ENCODE results near the gene ACSM5.
"Not testable (repeated sequence)": the region's sequence is repeated elsewhere in the genome, so short reads cannot be mapped to it uniquely, and the experiment has no call there.

Gene ACSM5

DNA sequence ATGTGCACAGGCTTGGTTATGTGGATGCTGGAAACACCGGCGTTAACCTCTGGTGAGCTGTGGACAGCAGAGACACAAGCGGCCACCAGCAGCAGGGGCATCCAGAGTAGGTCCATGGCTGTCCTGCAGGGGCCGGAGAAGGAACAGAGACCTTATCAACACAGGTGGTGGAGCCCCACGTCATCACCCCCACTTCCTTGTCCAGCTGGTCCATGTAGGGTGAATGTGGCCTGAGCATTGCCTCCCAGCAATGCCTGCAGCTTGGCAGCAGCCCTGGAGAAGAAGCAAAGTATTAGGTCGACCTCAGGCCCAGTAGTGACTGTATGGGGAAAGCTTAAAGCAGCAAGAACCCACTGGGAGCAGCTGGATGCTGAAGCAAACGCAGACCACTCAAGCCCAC is 10.1 kb upstream of the ACSM5 start:
- no peak for DNase-seq (ENCODE audit: low spot score)

DNA sequence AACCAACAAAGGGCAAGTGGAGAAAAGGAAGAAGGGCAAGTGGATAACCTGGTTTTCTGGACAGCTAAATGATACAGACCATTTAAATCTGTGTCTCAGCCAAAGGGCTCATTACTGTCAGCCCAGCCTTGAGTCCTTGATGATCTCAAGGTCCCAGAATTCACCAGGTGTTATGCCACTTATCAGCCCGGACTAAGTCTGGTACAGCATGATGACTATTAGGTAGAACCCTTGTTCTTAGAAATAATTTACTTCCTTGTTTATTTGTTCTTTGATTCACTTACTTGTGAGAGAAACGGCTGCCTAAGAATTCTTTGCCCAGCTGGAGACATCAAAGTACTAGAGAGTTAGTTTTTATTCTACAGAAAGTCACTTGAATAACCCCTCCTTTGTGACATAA is 8.3 kb upstream of the ACSM5 start:
- DNase-seq (ENCODE audit: low spot score) = no peak

DNA sequence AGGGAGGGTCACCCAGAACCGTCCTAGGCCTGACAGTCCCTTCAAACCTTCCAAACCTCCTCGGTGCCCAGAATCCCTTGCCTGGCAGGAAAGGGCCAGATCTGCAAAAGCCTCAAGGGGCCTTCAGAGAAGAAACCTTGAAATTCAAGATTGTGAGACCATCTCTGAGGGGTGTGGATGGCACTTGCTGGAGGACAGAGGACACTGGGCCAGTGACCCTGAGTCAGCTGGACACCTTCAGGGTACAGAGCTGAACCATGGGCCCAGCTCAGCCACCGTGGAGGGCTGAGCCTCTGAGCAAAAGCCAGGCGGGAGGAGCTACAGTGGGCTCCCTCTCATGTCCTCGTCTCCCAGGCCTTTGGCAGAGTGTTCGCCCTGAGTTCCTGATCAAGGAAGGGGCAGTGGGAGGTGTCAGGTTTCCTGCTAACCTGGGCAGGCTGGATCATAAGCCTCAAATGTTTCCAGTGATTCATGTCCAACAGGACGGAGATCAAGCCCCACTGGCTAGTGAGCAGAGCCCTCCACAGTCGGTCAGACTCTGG is 7.8 kb upstream of the ACSM5 start:
- no peak for DNase-seq (ENCODE audit: low spot score)

GRCh38 chr16:20402651-20403050 is 6.7 kb upstream of the ACSM5 start:
- DNase-seq (ENCODE audit: low spot score) = no peak

DNA sequence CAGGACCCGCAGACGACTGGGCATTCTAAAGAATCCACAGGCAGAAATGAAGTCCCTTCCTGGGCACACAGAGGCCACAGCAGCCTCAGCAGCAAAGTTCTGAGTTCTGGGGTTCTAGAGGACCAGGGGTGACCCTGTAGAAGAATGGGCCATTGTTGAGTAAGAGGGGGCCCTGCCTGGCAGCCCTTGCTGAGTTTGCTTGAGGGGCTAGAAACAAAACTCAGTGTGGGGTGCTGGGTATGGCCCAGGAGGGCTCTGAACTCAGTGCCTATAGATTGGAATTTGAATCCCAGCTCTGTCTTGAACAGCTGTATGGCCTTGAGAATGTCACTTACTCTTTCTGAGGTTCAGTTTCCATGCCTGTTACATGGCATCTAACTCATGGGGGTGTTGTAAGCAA is 4.7 kb upstream of the ACSM5 start, which contains the start of gene PDILT:
TSS of gene PDILT (minus strand) at position 101 of the 400 bp plus-strand sequence. CDS start 5,437 bp downstream, outside the sequence.
- no peak for DNase-seq (ENCODE audit: low spot score)

GRCh38 chr16:20410121-20410723 is 888 bp downstream of the ACSM5 start:
- DNase-seq (ENCODE audit: low spot score) = no peak

- DNase-seq (ENCODE audit: low spot score) = no peak
Observed at GRCh38 chr16:20411055-20411454, 1.7 kb downstream of the ACSM5 start.

DNA sequence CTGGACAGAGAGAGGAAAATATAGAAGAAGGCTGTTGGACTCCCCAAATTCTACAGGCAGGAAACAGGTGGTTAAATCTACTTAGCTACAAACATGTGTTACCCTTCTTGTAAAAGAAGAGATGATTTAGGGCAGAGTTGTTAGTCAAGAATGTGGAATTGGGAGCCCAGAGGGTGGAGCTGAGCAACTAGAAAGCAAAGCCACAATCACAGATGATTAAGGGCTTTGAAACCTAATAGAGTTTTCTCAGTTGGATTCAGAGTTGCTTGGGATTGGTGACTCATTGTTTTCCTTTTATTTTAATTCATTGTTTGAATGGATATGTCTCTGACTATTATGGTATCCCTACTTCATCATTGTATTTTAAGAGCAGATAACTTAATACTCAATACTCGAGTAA is 6.2 kb downstream of the ACSM5 start:
- no peak for DNase-seq (ENCODE audit: low spot score)

- not testable (repeated sequence) for DNase-seq (ENCODE audit: low spot score)
Observed at GRCh38 chr16:20419093-20419492, 9.8 kb downstream of the ACSM5 start.

DNA sequence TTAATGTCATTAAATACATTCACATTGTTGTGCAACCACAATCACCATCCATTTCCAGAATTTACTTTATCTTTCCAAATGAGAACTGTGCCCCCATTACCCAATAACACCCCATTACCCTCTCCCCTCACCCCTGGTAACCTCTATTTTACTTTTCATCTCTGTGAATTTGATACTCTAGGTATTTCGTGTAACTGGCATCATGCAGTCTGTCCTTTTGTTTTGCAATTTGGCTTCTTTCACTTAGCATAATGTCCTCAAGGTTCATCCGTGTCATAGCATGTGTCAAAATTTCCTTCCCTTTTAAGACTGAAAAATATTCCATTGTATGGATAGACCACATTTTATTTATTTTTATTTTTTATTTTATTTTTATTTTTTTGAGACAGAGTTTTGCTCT is 12.4 kb downstream of the ACSM5 start:
- not testable (repeated sequence) for DNase-seq (ENCODE audit: low spot score)

DNA sequence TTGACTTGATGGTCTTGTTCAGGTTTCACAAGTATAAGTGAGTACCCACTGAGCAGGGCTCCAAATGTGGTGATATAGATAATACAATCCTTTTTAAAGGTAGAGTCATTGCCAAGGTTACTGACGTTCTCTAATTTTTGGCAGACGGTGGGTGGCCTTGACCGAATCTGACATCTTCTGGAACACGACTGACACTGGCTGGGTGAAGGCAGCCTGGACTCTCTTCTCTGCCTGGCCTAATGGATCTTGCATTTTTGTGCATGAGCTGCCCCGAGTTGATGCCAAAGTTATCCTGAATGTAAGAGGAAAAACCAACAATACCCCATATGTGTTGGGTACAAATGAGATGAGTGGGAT is 14.4 kb downstream of the ACSM5 start:
- not testable (repeated sequence) for DNase-seq (ENCODE audit: low spot score)

DNA sequence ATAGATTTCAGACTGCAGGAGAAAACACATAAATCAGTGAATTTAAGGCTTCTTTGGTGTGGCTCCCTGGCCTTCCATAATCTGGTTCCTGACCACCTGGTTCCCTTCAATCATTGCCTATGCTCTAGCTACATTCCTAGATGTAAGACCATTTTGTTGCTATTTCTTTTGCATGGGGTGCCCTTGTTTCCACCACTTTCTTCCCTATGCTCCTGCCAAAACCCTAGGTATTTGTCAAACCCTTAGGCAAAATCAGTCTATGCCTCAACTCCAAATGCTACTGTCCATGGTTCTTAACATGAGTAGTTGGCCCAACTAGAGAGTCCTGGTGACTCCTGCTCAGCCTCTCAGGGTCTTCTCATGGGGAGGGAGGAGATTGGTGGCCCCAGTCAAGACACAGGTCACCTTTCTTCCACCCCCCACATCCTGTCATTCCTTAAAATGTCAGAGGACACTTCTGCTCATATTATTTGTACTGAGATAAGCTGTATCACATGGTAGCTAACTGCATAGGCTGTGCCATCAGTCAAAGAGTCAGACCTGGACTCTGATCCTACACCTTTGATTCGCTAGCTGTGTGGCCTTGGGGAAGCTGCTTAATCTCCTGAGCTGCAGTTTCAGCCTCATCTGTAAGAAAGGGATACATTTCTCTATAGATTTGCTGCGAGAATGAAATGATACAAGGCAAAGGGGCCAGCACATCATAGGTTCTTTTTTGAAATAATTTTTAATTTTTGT is 15.0 kb downstream of the ACSM5 start:
- no peak for DNase-seq (ENCODE audit: low spot score)

DNA sequence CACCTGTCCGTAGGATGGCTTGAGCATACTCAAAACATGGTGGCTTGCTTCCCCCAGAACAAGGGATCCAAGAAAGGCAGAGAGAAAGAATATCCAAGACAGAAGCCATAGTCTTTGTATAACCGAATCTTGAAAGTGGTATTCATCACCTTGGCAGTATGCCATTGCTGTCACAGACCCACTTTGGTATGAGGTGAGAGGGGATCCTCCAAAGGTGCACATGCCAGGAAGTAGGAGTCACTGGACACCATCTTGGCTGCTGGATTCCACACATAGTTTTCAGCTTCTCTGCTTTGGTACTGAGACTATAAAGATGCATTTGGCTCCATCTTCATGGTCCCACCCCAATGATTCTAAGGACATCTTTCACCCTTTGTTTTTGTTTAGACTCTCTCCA is 18.1 kb downstream of the ACSM5 start:
- not testable (repeated sequence) for DNase-seq (ENCODE audit: low spot score)

- not testable (repeated sequence) for DNase-seq (ENCODE audit: low spot score)
Observed at GRCh38 chr16:20429499-20429898, 20.2 kb downstream of the ACSM5 start.

DNA sequence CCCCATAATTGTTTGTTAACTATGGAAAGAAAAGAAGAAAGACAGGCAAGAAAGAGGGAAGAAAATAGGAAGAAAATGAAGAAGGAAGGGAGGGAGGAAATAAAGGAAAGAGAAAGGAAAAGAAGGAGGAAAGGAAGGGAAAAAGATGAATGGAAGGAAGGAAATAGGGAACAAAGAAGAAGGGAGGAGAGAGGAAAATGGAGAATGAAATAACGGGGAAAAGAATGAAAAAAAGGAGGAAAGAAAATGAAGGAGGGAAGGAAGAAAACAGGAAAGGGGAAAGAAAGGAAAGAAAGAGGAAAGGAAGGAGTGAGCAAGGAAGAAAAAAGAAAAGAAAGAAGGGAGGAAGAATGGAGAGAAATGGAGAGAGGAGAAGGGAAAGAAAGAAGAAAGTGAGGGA is 21.1 kb downstream of the ACSM5 start:
- not testable (repeated sequence) for DNase-seq (ENCODE audit: low spot score)

GRCh38 chr16:20430948-20431347 is 21.6 kb downstream of the ACSM5 start:
- no peak for DNase-seq (ENCODE audit: low spot score)

- DNase-seq (ENCODE audit: low spot score) = not testable (repeated sequence)
Observed at GRCh38 chr16:20438950-20439349, 29.6 kb downstream of the ACSM5 start.

- not testable (repeated sequence) for DNase-seq (ENCODE audit: low spot score)
Observed at GRCh38 chr16:20439820-20440231, 30.5 kb downstream of the ACSM5 start.

DNA sequence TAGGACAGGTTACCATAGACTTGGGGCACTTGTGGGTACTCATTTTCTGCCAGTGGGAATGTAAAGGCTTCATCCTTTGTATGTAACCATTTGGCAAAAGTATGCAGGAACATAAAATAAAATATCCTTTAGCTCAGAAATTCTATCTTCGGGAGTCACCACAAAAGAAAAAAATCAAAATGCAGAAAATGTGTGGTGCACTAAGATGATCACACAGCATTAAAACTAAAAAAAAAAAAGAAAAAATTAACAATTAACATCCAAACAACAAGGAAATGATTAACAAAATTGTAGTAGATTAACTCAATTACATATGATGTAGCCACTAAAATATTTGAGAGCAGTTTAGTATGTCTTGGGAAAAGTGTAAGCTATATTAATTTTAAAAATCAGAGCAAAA is 31.4 kb downstream of the ACSM5 start:
- not testable (repeated sequence) for DNase-seq (ENCODE audit: low spot score)

- no peak for DNase-seq (ENCODE audit: low spot score)
Observed at GRCh38 chr16:20441191-20441590, 31.9 kb downstream of the ACSM5 start.

DNA sequence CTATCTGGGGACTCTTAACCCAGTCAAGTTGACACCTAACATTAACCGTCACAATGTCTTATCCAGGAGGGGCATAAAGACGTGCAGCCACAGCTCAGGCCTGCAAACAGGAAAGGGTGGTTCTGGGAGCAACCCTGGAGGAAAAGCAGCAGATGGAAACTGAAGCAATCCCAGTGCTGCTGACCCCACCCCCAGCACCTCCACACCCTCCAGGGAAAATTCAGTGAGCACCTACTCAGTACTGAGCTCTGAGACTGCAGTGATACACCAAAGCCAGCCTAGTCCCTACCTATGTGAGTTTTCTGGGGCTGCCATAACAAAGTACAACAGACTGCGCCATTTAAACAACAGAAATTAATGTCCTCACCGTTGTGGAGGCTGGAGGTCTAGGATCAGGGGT is 32.5 kb downstream of the ACSM5 start:
- DNase-seq (ENCODE audit: low spot score) = not testable (repeated sequence)

- not testable (repeated sequence) for DNase-seq (ENCODE audit: low spot score)
Observed at GRCh38 chr16:20446652-20447393, 37.5 kb downstream of the ACSM5 start.

DNA sequence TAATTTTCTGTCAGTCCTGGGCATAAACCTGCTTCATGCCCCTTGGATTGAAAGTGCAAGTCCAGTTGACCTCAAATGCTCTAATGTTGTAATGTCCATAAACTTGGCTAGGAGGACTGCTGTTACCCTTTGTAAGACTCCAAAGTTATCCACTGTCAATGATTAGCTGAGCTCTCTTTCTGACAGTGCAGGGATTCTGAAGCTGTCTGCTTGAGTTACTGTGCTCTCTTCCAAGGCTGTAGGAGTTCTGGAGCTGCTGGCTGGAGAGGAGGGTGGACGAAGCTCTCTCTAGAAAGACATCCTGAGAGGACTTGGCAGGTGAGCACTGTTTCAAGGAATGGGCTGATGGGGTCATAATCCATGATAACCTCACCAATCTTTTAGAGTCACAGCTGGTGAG is 42.0 kb downstream of the ACSM5 start, which contains the start of gene ACSM2A:
TSS of gene ACSM2A (plus strand) at position 158 of the 400 bp plus-strand sequence. CDS start 8,594 bp downstream, outside the sequence.
- not testable (repeated sequence) for DNase-seq (ENCODE audit: low spot score)
